Calu3 (cell line): Measurements from ENCODE around the gene PDHA1. TPM values are rescaled to one million over a fixed set of nuclear protein-coding genes. Genes with fewer than 3 reads are reported as not detected.

Experiments
- Bru-seq: library from RNA; stranded (reverse); fragments of 400-500 nt; gene quantifications from one replicate; lab custom pipeline; 2021; lab: Mats Ljungman, UMichigan
- BruChase-seq, 2 experiments: library from RNA; stranded (reverse); fragments of 400-500 nt; gene quantifications; one replicate each; lab custom pipeline; 2021; lab: Mats Ljungman, UMichigan
- BruUV-seq: library from RNA; stranded (reverse); fragments of 400-500 nt; replicated peaks from 2 replicates; lab custom pipeline; 2021; lab: Mats Ljungman, UMichigan
- CTCF ChIA-PET: fragments of 300-600 bp; sonication (Branson Sonifier 250); formaldehyde crosslinking; loops from one replicate; lab custom pipeline; 2022; ENCODE audit warnings: antibody characterized with exemption; lab: Charles Lee
- DNase-seq: peaks from one replicate; pipeline ENCODE4 v3.0.0; 2022
- H3K27ac Mint-ChIP-seq: one replicate; pipeline ENCODE4 v1.8.0; 2022; ENCODE audit warnings: mixed read lengths; ENCODE audit not compliant: unreplicated experiment
- H3K27me3 Mint-ChIP-seq: one replicate; pipeline ENCODE4 v1.8.0; 2022; ENCODE audit warnings: mixed read lengths; ENCODE audit not compliant: unreplicated experiment
- H3K36me3 Mint-ChIP-seq: one replicate; pipeline ENCODE4 v1.8.0; 2022; ENCODE audit warnings: mild to moderate bottlenecking, moderate library complexity, mixed read lengths; ENCODE audit not compliant: insufficient read depth, unreplicated experiment
- H3K4me1 Mint-ChIP-seq: one replicate; pipeline ENCODE4 v1.8.0; 2022; ENCODE audit warnings: mild to moderate bottlenecking, low read depth, mixed read lengths; ENCODE audit not compliant: unreplicated experiment
- H3K4me3 Mint-ChIP-seq: one replicate; pipeline ENCODE4 v1.8.0; 2022; ENCODE audit warnings: mild to moderate bottlenecking, low read depth, moderate library complexity, mixed read lengths; ENCODE audit not compliant: unreplicated experiment
- H3K9me3 Mint-ChIP-seq: one replicate; pipeline ENCODE4 v1.8.0; 2022; ENCODE audit warnings: low read depth, mixed read lengths; ENCODE audit not compliant: unreplicated experiment
- intact Hi-C: fragments of 100-400 bp; cut with micrococcal nuclease; formaldehyde crosslinking; loops from one replicate; pipeline ENCODE4 v1.10.0; 2022; ENCODE audit not compliant: unreplicated experiment
- long read RNA-seq: library from polyadenylated mRNA; stranded (forward); transcript quantifications from one replicate; pipeline ENCODE4 v2.0.0, GENCODE V29; 2022
- total RNA-seq: library from RNA; stranded (reverse); gene quantifications from 2 replicates; pipeline ENCODE4 v1.2.3, GENCODE V29; 2022
- TF ChIP-seq, protein P1 (sequence below): fragments of 200-600 bp; IDR thresholded peaks from one replicate; pipeline ENCODE4 v1.8.0; 2022; ENCODE audit warnings: antibody characterized with exemption; ENCODE audit not compliant: unreplicated experiment

Gene PDHA1
- total RNA-seq (234 and 241 TPM in 2 replicates), Bru-seq, nascent RNA (percentile 84 among the genes with signal in this experiment), BruChase-seq, experiment 1, labeled RNA remaining after a 6-hour chase (percentile 91 among the genes with signal in this experiment), BruChase-seq, experiment 2, labeled RNA remaining after a 2-hour chase (percentile 91 among the genes with signal in this experiment)
- long read RNA-seq, transcript PDHA1-206 (11 exons, 3,310 nt) = major isoform, 175 of 265 reads
- long read RNA-seq, partial matches to known transcripts = 71 of 265 reads
- long read RNA-seq, other reads (novel, unspliced or antisense) = 16 of 265 reads

GRCh38 chrX:19343535-19344408 lies at the start of gene PDHA1:
PDHA1 (plus strand) TSS chrX:19343927; CDS start chrX:19344038, 111 bp downstream.
- no TSS peak for BruUV-seq
- intact Hi-C loops = no loop called here
- H3K4me3 Mint-ChIP-seq = peak within 1 kb of the TSS; percentile 78
- peak within 1 kb of the TSS; percentile 79 for H3K27ac Mint-ChIP-seq
- no peaks in the 10 kb centered on the region for H3K9me3 Mint-ChIP-seq
- peak; percentile 95 for DNase-seq
- peaks cover 17% of the 10 kb centered on the region for H3K4me1 Mint-ChIP-seq
- no peaks in the 10 kb centered on the region for H3K27me3 Mint-ChIP-seq
- peaks cover 14% of the 10 kb centered on the region for H3K36me3 Mint-ChIP-seq
- CTCF ChIA-PET = no interaction called here
- TF ChIP-seq, protein P1, sequence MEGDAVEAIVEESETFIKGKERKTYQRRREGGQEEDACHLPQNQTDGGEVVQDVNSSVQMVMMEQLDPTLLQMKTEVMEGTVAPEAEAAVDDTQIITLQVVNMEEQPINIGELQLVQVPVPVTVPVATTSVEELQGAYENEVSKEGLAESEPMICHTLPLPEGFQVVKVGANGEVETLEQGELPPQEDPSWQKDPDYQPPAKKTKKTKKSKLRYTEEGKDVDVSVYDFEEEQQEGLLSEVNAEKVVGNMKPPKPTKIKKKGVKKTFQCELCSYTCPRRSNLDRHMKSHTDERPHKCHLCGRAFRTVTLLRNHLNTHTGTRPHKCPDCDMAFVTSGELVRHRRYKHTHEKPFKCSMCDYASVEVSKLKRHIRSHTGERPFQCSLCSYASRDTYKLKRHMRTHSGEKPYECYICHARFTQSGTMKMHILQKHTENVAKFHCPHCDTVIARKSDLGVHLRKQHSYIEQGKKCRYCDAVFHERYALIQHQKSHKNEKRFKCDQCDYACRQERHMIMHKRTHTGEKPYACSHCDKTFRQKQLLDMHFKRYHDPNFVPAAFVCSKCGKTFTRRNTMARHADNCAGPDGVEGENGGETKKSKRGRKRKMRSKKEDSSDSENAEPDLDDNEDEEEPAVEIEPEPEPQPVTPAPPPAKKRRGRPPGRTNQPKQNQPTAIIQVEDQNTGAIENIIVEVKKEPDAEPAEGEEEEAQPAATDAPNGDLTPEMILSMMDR = no peak

GRCh38 chrX:19303256-19303880 lies 40.4 kb upstream of the PDHA1 start:
- DNase-seq = peak; percentile 41
- Mint-ChIP-seq H3K27me3 (peaks cover 23% of the 10 kb centered on the region), H3K4me3 (no peak overlapping the region), H3K36me3 (no peaks in the 10 kb centered on the region), H3K9me3 (no peaks in the 10 kb centered on the region), H3K4me1 (no peaks in the 10 kb centered on the region), H3K27ac (no peak overlapping the region)
- no TSS peak for BruUV-seq
- TF ChIP-seq, protein P1 = no peak
- CTCF ChIA-PET = no interaction called here
- intact Hi-C loops = no loop called here

- no TSS peak for BruUV-seq
- H3K4me3 Mint-ChIP-seq = no peak overlapping the region
- H3K27me3 Mint-ChIP-seq = peaks cover 25% of the 10 kb centered on the region
- H3K27ac Mint-ChIP-seq = no peak overlapping the region
- no peaks in the 10 kb centered on the region for H3K9me3 Mint-ChIP-seq
- TF ChIP-seq, protein P1 = no peak
- CTCF ChIA-PET = no interaction called here
- no peaks in the 10 kb centered on the region for H3K36me3 Mint-ChIP-seq
- DNase-seq = no peak
- intact Hi-C loops = no loop called here
- no peaks in the 10 kb centered on the region for H3K4me1 Mint-ChIP-seq
Measured at GRCh38 chrX:19326567-19326966, 17.2 kb upstream of the PDHA1 start.

GRCh38 chrX:19331831-19332230 lies 11.9 kb upstream of the PDHA1 start:
- BruUV-seq = no TSS peak
- Mint-ChIP-seq H3K27ac (no peak overlapping the region), H3K27me3 (peaks cover 39% of the 10 kb centered on the region), H3K4me3 (no peak overlapping the region), H3K9me3 (no peaks in the 10 kb centered on the region), H3K36me3 (peaks cover 5% of the 10 kb centered on the region), H3K4me1 (no peaks in the 10 kb centered on the region)
- CTCF ChIA-PET = no interaction called here
- TF ChIP-seq, protein P1 = no peak
- no peak for DNase-seq
- intact Hi-C loops = loop anchor here (5.0 kb wide), 3 partner anchors 290 to 395 kb away; no protein-coding TSS in a partner anchor
